GM12864 (cell line): ENCODE results near the gene CDT1.

Source experiments
- DNase-seq: peaks from one replicate; pipeline ENCODE4 v3.0.0-alpha.2; 2011; ENCODE audit warnings: low read depth
- H3K4me3 ChIP-seq: 2 replicates; pipeline ENCODE4 v1.5.1; 2011; ENCODE audit warnings: mild to moderate bottlenecking, low read depth, low read length, control low read depth
- CTCF ChIP-seq: IDR thresholded peaks from 2 replicates; pipeline ENCODE4 v1.5.1; 2011; ENCODE audit warnings: low read depth, mild to moderate bottlenecking, moderate library complexity, low read length, control low read depth, inconsistent platforms; ENCODE audit errors: missing control alignments

CDT1 gene

GRCh38 chr16:88815227-88815626 is 11.6 kb downstream of the CDT1 start:
- no peak for TF ChIP-seq CTCF
- H3K4me3 ChIP-seq, result no peak overlapping the region
- no peak for DNase-seq

- H3K4me3 ChIP-seq, result no peak overlapping the region
- no peak for DNase-seq
- peak; percentile 87 for TF ChIP-seq CTCF
Observed at GRCh38 chr16:88815901-88816589, 12.5 kb downstream of the CDT1 start.

GRCh38 chr16:88816736-88817535 is 13.3 kb downstream of the CDT1 start:
- no peak for DNase-seq
- TF ChIP-seq CTCF, result no peak
- H3K4me3 ChIP-seq, result no peak overlapping the region

- H3K4me3 ChIP-seq, result no peak overlapping the region
- no peak for TF ChIP-seq CTCF
- no peak for DNase-seq
Observed at GRCh38 chr16:88817785-88818574, 14.4 kb downstream of the CDT1 start.

- no peak for TF ChIP-seq CTCF
- DNase-seq, result no peak
- H3K4me3 ChIP-seq, result no peak overlapping the region
Observed at GRCh38 chr16:88818575-88818874, 14.9 kb downstream of the CDT1 start.

GRCh38 chr16:88819126-88819525 is 15.5 kb downstream of the CDT1 start:
- no peak for DNase-seq

More at GRCh38 chr16:88819126-88819525, 15.5 kb downstream of the CDT1 start:
- TF ChIP-seq CTCF, result no peak
- H3K4me3 ChIP-seq, result no peak overlapping the region
